Measurements from ENCODE around the gene RPS6KC1.
"Not testable (repeated sequence)": the region's sequence is repeated elsewhere in the genome, so short reads cannot be mapped to it uniquely, and the experiment has no call there.

RPS6KC1 gene

GRCh38 chr1:213054733-213055591, 3.9 kb downstream of the RPS6KC1 start:
- no peak for DNase-seq (ENCODE audit: low read depth)

- no peak for DNase-seq (ENCODE audit: low read depth)
These were observed 4.7 kb downstream of the RPS6KC1 start for GRCh38 chr1:213055767-213056166.

- no peak for DNase-seq (ENCODE audit: low read depth)
These were observed 6.4 kb downstream of the RPS6KC1 start for GRCh38 chr1:213057264-213058059.

- DNase-seq (ENCODE audit: low read depth), result no peak
These were observed 9.8 kb downstream of the RPS6KC1 start for GRCh38 chr1:213060836-213061235.

GRCh38 chr1:213061263-213061662, 10.2 kb downstream of the RPS6KC1 start:
- DNase-seq (ENCODE audit: low read depth), result no peak

- no peak for DNase-seq (ENCODE audit: low read depth)
These were observed 14.8 kb downstream of the RPS6KC1 start for GRCh38 chr1:213065800-213066199.

GRCh38 chr1:213066363-213066762, 15.3 kb downstream of the RPS6KC1 start:
- DNase-seq (ENCODE audit: low read depth), result no peak

- DNase-seq (ENCODE audit: low read depth), result no peak
These were observed 16.3 kb downstream of the RPS6KC1 start for GRCh38 chr1:213067352-213067751.

GRCh38 chr1:213070406-213070805, 19.4 kb downstream of the RPS6KC1 start:
- no peak for DNase-seq (ENCODE audit: low read depth)

- no peak for DNase-seq (ENCODE audit: low read depth)
These were observed 24.7 kb downstream of the RPS6KC1 start for GRCh38 chr1:213075725-213076124.

- DNase-seq (ENCODE audit: low read depth), result no peak
These were observed 31.5 kb downstream of the RPS6KC1 start for GRCh38 chr1:213082420-213083111.

GRCh38 chr1:213083112-213083445, 32.0 kb downstream of the RPS6KC1 start:
- DNase-seq (ENCODE audit: low read depth), result no peak

- no peak for DNase-seq (ENCODE audit: low read depth)
These were observed 36.9 kb downstream of the RPS6KC1 start for GRCh38 chr1:213087911-213088310.

GRCh38 chr1:213089924-213090677, 39.1 kb downstream of the RPS6KC1 start:
- no peak for DNase-seq (ENCODE audit: low read depth)

- DNase-seq (ENCODE audit: low read depth), result no peak
These were observed 43.4 kb downstream of the RPS6KC1 start for GRCh38 chr1:213094446-213094845.

GRCh38 chr1:213095467-213095866, 44.4 kb downstream of the RPS6KC1 start:
- DNase-seq (ENCODE audit: low read depth), result no peak

GRCh38 chr1:213099682-213100399, 48.8 kb downstream of the RPS6KC1 start:
- DNase-seq (ENCODE audit: low read depth), result no peak

GRCh38 chr1:213100565-213100964, 49.5 kb downstream of the RPS6KC1 start:
- not testable (repeated sequence) for DNase-seq (ENCODE audit: low read depth)

GRCh38 chr1:213103377-213104306, 52.6 kb downstream of the RPS6KC1 start:
- no peak for DNase-seq (ENCODE audit: low read depth)

- DNase-seq (ENCODE audit: low read depth), result no peak
These were observed 53.6 kb downstream of the RPS6KC1 start for GRCh38 chr1:213104604-213105003.
